Measurements from ENCODE around the gene C12orf54. TPM values are rescaled to one million over a fixed set of nuclear protein-coding genes. Genes with fewer than 3 reads are reported as not detected.
A peak's percentile ranks its signal among the peaks of the same experiment; 100 is the strongest.
"Not testable (repeated sequence)": the region's sequence is repeated elsewhere in the genome, so short reads cannot be mapped to it uniquely, and the experiment has no call there.

C12orf54 gene
- total RNA-seq, 6 donors from 2014 or later: 0.64 TPM; not detected in 5

DNA sequence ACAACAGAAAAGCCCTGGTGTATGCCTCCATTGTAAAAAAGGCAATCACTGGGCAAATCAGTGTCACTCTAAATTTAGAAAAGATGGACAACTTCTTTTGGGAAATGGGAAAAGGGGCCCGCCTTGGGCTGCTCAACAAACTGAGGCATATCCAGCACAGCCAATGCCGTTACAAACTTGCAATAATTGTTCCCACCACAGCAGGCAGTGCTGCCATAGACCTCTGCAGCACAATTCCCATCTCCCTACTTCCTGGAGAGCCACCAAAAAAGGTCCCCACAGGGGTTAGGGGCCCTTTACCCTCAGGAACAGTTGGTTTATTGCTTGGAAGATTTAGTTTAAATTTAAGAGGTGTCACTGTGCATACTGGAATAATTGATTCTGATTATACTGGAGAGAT, 26.7 kb downstream of the C12orf54 start:
- Histone ChIP-seq H3K4me1 (no peaks in the 10 kb centered on the region), H3K27me3 (no peaks in the 10 kb centered on the region), H3K27ac (no peak overlapping the region), H3K9me3 (peaks cover 0 to 3% (median 0%) of the 10 kb centered on the region in 4 donors), H3K4me3 (no peak overlapping the region), H3K36me3 (no peaks in the 10 kb centered on the region)
- WGBS, 2 donors: 65 to 86% methylated on average over 2 of the region's 2 CpGs
- DNase-seq (no peak), ATAC-seq (ENCODE audit: low FRiP score in 2 of 2) (no peak)
- TF ChIP-seq, protein P1, sequence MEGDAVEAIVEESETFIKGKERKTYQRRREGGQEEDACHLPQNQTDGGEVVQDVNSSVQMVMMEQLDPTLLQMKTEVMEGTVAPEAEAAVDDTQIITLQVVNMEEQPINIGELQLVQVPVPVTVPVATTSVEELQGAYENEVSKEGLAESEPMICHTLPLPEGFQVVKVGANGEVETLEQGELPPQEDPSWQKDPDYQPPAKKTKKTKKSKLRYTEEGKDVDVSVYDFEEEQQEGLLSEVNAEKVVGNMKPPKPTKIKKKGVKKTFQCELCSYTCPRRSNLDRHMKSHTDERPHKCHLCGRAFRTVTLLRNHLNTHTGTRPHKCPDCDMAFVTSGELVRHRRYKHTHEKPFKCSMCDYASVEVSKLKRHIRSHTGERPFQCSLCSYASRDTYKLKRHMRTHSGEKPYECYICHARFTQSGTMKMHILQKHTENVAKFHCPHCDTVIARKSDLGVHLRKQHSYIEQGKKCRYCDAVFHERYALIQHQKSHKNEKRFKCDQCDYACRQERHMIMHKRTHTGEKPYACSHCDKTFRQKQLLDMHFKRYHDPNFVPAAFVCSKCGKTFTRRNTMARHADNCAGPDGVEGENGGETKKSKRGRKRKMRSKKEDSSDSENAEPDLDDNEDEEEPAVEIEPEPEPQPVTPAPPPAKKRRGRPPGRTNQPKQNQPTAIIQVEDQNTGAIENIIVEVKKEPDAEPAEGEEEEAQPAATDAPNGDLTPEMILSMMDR (IDR thresholded peaks at IDR 0.05): no peak
- TF ChIP-seq POLR2A (IDR thresholded peaks at IDR 0.05) (no peak), POLR2AphosphoS5 (IDR thresholded peaks at IDR 0.05) (no peak), EP300 (IDR thresholded peaks at IDR 0.05) (no peak)

DNA sequence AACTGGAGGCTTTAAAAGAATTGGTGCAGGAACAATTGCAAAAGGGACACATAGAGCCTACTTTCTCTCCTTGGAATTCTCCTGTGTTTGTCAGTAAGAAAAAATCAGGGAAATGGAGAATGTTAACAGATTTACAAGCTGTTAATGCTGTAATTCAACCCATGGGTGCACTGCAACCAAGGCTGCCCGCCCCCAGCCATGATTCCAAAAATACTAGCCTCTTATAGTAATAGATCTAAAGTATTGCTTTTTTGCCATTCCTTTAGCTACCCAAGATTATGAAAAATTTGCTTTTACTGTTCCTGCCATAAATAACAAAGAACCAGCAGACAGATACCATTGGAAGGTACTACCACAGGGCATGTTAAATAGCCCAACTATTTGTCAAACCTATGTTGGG, 27.8 kb downstream of the C12orf54 start:
- 50 to 92% methylated on average over 1 of the region's 1 CpG for WGBS, 2 donors
- H3K4me1 ChIP-seq: no peaks in the 10 kb centered on the region
- no peak for ATAC-seq (ENCODE audit: low FRiP score in 2 of 2)
- no peaks in the 10 kb centered on the region for H3K36me3 ChIP-seq
- H3K27ac ChIP-seq: no peak overlapping the region
- TF ChIP-seq EP300 (IDR thresholded peaks at IDR 0.05) (no peak), POLR2AphosphoS5 (IDR thresholded peaks at IDR 0.05) (no peak), POLR2A (IDR thresholded peaks at IDR 0.05) (no peak)
- TF ChIP-seq, protein P1 (IDR thresholded peaks at IDR 0.05): no peak
- no peaks in the 10 kb centered on the region for H3K27me3 ChIP-seq
- H3K9me3 ChIP-seq: peaks cover 0 to 3% (median 0%) of the 10 kb centered on the region in 4 donors
- H3K4me3 ChIP-seq: no peak overlapping the region
- no peak for DNase-seq

DNA sequence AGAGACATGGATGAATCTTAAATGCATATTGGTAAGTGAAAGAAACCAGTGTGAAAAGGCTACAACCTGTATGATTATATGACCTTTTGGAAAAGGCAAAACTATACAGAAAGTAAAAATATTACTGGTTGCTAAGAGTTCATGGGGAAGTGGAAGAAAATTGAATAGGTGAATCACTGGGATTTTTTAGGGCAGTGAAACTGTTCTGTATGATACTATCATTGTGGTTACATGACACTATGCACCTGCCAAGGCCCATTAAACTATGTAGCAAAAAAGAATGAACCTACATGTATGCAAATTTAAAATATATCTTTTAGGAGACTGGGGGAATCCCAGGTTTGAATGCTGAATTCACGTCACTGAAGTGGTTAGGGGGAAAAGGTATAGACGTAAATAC, 30.6 kb downstream of the C12orf54 start:
- no peak overlapping the region for H3K4me3 ChIP-seq
- H3K27me3 ChIP-seq: no peaks in the 10 kb centered on the region
- no peak overlapping the region for H3K27ac ChIP-seq
- TF ChIP-seq EP300 (IDR thresholded peaks at IDR 0.05): no peak
- TF ChIP-seq, protein P1 (IDR thresholded peaks at IDR 0.05): no peak
- TF ChIP-seq POLR2AphosphoS5 (IDR thresholded peaks at IDR 0.05): no peak
- TF ChIP-seq POLR2A (IDR thresholded peaks at IDR 0.05): no peak
- ATAC-seq (ENCODE audit: low FRiP score in 2 of 2) (no peak), DNase-seq (no peak)
- H3K9me3 ChIP-seq: peaks cover 0 to 3% (median 0%) of the 10 kb centered on the region in 4 donors
- H3K4me1 ChIP-seq: no peaks in the 10 kb centered on the region
- WGBS, 2 donors: 56 to 92% methylated on average over 2 of the region's 2 CpGs
- no peaks in the 10 kb centered on the region for H3K36me3 ChIP-seq

DNA sequence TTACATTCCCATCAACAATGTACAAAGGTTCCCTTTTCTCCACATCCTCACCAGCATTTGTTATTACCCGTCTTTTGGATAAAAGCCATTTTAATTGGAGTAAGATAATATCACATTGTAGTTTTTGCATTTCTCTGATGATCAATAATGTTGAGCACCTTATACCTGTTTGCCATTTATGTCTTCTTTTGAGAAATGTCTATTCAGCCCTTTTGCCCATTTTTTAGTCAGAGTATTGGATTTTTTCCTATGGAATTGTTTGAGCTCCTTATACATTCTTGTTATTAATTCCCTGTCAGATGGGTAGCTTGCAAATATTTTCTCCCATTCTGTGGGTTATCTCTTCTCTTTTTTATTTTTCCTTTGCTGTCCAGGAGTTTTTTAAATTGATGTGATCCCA, 32.4 kb downstream of the C12orf54 start:
- ATAC-seq (ENCODE audit: low FRiP score in 2 of 2): no peak
- 85% methylated on average over 1 of the region's 1 CpG for WGBS, 2 donors
- no peaks in the 10 kb centered on the region for H3K36me3 ChIP-seq

DNA sequence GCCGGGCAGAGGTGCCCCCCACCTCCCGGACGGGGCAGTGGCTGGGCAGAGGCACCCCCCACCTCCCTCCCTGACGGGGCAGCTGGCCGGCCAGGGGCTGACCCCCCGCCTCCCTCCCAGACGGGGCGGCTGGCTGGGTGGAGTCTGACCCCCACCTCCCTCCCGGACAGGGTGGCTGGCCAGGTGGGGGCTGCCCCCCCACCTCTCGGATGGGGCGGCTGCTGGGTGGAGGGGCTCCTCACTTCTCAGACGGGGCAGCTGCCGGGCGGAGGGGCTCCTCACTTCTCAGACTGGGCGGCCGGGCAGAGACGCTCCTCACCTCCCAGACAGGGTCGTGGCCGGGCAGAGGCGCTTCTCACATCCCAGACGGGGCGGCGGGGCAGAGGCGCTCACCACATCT, 38.1 kb downstream of the C12orf54 start:
- ATAC-seq (ENCODE audit: low FRiP score in 2 of 2); H3K9me3 ChIP-seq; H3K36me3 ChIP-seq; H3K4me3 ChIP-seq; H3K4me1 ChIP-seq; H3K27me3 ChIP-seq; H3K27ac ChIP-seq: not testable (repeated sequence)
- WGBS, 2 donors: 94% methylated on average over 3 to 16 of the region's 24 CpGs
- DNase-seq: peak in 1 of 2 donors; percentile 71

More for the DNA sequence above, 32.4 kb downstream of the C12orf54 start:
- peaks cover 0 to 1% (median 0%) of the 10 kb centered on the region in 4 donors for H3K9me3 ChIP-seq
- no peaks in the 10 kb centered on the region for H3K27me3 ChIP-seq
- no peak for TF ChIP-seq EP300 (IDR thresholded peaks at IDR 0.05)
- no peak for TF ChIP-seq POLR2AphosphoS5 (IDR thresholded peaks at IDR 0.05)
- TF ChIP-seq, protein P1 (IDR thresholded peaks at IDR 0.05): no peak
- TF ChIP-seq POLR2A (IDR thresholded peaks at IDR 0.05): no peak
- H3K4me1 ChIP-seq: no peaks in the 10 kb centered on the region
- H3K27ac ChIP-seq: no peak overlapping the region
- no peak for DNase-seq
- H3K4me3 ChIP-seq: no peak overlapping the region
